ENCODE measurements around the gene ATF2.

- no peak for TF ChIP-seq POLR2A (IDR thresholded peaks at IDR 0.05; ENCODE audit: low read depth, low read length)
- TF ChIP-seq POLR2AphosphoS5 (IDR thresholded peaks at IDR 0.05; ENCODE audit: low read depth, low read length), result no peak
These were observed 140.2 kb downstream of the ATF2 start for GRCh38 chr2:175027755-175028154.
